GM19099 (cell line): ENCODE measurements around the gene GSDME.

ENCODE experiments used
- POLR2A ChIP-seq: IDR thresholded peaks from 3 replicates; pipeline ENCODE4 v1.6.1; 2011; ENCODE audit warnings: low read depth; ENCODE audit not compliant: insufficient read length; ENCODE audit errors: extremely low read depth

Gene GSDME

DNA sequence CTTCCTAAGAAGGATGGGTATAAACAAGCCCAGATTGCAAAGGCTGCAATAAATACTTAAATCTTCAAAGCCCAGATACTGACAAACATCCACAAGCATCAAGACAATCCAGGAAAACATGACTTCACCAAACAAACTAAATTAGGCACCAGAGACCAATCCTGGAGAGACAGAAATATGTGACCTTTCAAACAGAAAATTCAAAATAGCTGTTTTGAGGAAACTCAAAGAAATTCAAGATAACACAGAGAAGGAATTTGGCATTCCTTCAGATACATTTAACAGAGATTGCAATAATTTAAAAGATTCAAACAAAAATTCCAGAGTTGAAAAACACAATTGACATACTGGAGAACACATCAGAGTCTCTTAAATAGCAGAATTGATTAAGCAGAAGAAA lies 23.0 kb downstream of the GSDME start:
- TF ChIP-seq POLR2A = no peak

- no peak for TF ChIP-seq POLR2A
Measured at GRCh38 chr7:24733414-24734060, 23.7 kb downstream of the GSDME start.

DNA sequence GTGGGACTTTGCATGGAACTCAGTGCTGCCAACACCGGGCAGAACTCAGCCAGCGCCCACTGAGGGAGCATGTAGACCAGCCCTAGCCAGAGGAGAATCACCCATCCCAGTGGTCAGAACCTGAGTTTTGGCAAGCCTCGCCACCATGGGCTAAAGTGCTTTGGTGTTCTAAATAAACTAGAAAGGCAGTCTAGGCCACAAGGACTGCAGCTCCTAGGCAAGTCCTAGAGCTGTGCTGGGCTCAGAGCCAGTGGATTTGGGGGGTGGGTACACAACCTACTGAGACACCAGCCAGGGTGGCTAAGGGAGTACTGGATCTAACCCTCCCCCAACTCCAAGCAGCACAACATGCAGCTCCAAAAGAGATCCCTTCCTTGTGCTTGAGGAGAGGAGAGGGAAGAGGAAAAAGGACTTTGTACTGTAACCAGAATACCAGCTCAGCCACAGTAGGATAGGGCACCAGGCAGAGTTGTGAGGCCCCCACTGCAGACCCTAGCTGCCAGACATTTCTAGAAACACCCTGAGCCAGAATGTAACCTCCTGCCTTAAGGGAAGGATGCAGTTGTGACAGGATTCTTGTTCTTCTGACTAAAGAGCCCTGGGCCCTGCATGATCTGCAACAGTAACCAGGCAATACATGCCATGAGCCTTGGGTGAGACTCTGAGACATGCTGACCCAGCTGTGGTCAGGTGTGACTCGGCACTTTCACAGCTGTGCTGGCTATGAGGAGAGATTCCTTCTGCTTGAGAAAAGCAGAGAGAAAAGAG lies 24.4 kb downstream of the GSDME start:
- no peak for TF ChIP-seq POLR2A

GRCh38 chr7:24731313-24731712 lies 26.0 kb downstream of the GSDME start:
- no peak for TF ChIP-seq POLR2A

DNA sequence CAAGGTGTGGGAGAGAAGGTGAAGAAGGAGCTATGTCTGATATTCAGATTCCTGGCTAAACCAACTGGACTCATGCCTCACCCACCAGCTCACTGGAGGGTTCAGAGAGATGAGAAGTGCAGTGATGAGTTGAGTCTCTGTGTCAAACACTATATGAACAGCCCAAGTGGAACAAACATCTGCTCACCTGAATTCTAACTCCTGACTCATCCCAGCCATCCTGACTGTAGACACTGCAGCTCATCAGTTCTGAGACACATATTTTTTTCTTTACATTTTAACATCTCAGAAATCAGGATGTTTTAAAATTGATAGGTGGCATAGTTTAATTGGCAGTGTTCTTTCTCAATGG lies 27.3 kb downstream of the GSDME start:
- TF ChIP-seq POLR2A = no peak

- TF ChIP-seq POLR2A = no peak
Measured at GRCh38 chr7:24729365-24730017, 27.8 kb downstream of the GSDME start.

GRCh38 chr7:24728503-24729364 lies 28.5 kb downstream of the GSDME start:
- TF ChIP-seq POLR2A = no peak

DNA sequence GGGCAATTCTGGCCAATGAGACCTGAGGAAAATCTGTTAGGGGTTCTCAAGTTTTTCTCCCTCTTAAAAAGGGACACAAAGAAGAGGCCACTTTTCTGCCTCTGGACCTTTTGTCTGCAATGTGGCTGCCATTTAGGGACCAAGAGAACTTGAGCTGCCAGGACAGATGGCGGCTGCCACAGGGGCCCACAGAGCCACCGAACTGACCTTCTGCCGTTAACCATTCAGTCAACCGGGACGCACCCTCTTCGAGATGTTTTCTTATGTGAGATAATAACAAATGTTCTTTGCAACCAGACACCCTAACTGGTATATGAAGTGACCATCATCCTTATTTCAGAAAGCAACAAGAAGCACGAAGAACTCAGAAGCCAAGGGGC lies 29.2 kb downstream of the GSDME start:
- TF ChIP-seq POLR2A = no peak

DNA sequence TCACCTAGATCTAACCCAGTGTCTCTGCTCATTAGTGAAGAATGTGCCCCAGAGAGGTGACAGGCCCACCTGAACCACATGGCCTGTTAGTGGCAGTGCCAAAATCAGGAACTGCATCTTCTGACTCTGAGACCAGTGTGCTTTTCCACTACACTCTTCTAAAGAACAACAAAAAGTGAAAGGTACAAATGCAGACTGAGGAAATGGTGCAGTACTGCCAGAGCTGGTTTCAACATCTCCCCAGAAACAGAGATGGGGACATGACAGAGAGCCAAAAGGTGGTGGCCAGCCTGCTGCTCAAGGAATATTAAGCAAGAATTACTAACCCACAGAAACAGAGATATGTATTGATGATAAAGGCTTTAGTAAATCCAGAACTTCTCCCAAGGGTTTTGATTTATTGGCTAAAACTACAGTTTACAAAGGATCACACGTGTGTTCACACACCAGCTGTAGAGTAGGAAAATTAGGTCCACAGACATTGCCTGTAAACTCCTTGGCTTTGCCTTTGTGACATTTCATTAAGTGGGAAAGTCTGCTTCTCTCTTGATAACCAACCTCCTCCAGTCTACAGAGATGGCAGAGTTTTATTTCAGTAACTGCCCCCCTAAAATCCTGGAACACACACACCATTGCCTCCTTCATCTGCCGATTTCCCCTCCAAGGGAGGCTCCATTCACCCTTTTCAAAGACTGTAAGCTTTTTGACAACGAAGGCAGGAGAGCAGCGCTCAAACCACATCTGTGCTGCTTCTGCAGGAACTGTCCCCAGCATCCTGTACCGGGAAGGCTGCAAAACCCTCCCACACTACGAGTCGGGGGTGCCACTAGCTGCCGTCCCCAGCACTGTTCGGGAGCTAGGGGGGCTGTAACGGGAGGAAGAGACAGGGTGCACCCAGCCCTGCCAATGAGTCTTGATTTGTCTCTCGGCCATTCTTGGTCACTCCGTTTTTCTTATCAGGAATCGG lies 29.8 kb downstream of the GSDME start:
- TF ChIP-seq POLR2A = no peak

GRCh38 chr7:24725554-24726241 lies 31.6 kb downstream of the GSDME start:
- TF ChIP-seq POLR2A = no peak

DNA sequence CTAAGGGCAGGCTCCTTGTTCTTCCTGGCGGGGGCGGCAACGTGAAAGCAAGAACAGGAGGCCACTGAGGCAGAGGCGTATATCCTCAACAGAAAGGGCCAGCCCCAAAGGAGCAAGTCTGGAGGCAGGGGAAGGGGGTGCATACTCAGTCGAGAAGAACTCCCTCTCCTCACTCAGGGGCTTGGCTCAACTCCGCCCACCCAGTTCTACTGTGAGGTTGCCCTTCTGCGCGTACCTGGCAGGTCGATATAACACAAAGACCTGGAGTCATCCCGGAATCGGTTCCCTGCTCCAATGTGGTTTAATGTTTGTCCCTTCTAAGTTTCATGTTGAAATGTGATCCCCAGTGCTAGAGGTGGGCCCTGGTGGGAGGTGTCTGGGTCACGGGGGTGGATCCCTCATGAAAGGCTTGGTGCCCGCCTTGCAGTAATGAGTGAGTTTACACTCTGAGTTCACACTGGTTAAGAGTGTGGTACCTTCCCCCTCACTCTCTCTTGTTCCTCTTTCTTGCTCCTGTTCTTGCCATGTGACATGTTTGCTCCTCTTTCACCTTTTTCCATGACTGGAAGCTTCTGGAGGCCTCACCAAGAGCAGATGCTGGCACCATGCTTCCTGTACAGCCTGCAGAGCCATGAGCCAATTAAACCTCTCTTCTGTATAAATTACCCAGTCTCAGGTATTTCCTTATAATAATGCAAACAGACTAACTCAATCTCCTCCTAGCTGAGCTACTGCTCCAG lies 32.6 kb downstream of the GSDME start:
- no peak for TF ChIP-seq POLR2A

GRCh38 chr7:24723178-24723530 lies 34.1 kb downstream of the GSDME start:
- no peak for TF ChIP-seq POLR2A
